ENCODE data around the gene SMAD3.

Gene SMAD3

DNA sequence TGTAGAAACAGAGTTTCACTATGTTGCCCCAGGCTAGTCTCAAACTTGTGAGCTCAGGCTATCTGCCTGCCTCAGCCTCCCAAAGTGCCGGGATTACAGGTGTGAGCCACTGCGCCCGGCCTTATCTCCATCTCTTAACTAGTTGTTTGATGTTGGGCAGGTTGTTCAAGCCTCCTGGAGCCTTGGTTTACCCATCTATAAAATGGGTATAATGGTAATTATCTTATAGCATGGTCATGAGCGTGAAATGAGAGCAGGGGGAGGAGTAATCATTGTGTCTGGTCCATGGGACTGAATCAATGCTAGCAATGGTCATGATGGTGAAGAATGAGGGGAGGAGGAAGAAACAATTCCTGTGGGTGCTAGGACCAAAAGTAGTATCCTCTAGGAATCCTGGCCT is 32.0 kb downstream of the SMAD3 start:
- no peak overlapping the region for H3K27ac ChIP-seq
- TF ChIP-seq ZFX (IDR thresholded peaks at IDR 0.05) = no peak
- TF ChIP-seq, protein P1, sequence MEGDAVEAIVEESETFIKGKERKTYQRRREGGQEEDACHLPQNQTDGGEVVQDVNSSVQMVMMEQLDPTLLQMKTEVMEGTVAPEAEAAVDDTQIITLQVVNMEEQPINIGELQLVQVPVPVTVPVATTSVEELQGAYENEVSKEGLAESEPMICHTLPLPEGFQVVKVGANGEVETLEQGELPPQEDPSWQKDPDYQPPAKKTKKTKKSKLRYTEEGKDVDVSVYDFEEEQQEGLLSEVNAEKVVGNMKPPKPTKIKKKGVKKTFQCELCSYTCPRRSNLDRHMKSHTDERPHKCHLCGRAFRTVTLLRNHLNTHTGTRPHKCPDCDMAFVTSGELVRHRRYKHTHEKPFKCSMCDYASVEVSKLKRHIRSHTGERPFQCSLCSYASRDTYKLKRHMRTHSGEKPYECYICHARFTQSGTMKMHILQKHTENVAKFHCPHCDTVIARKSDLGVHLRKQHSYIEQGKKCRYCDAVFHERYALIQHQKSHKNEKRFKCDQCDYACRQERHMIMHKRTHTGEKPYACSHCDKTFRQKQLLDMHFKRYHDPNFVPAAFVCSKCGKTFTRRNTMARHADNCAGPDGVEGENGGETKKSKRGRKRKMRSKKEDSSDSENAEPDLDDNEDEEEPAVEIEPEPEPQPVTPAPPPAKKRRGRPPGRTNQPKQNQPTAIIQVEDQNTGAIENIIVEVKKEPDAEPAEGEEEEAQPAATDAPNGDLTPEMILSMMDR (conservative IDR thresholded peaks at IDR 0.05) = no peak

DNA sequence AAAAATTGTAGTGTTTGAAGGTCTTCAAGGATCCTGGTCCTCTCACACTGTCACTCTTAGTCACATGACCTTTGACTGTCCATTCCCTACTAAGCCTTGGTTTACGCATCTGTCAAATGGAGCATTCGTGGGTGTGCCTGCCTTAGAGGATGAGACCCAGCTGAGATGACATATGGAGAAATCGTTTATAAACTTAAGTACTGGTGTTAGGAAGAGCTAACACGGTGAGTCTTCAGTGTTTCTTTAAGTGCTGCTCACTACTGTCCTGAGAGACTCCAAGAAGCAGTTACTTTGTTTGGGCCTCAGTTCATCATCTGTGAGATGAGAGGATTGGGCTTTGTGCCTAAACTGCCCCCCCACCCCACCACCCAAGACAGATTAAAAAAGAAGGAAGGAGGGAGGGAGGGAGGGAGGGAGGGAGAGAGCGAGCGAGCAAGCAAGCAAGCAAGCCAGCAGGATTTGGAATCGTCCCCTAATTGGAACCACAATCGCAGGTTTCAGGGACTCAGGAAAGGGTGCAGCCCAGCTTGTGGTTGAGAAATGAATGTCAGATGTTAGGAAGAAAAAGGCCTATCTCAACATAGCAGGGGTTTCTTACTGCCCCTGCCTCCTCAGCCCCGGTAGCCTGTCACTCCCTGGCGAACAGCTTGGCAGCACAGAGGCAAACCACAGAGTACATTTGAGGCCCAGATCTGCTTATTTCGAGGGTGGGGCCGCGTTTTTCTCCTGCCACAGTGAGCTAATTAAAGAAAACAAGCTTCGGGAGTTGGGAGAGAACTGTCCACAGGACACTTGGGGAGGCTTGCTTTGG is 32.7 kb downstream of the SMAD3 start:
- TF ChIP-seq ZFX (IDR thresholded peaks at IDR 0.05) = no peak
- TF ChIP-seq, protein P1 (conservative IDR thresholded peaks at IDR 0.05) = no peak
- H3K27ac ChIP-seq = no peak overlapping the region

DNA sequence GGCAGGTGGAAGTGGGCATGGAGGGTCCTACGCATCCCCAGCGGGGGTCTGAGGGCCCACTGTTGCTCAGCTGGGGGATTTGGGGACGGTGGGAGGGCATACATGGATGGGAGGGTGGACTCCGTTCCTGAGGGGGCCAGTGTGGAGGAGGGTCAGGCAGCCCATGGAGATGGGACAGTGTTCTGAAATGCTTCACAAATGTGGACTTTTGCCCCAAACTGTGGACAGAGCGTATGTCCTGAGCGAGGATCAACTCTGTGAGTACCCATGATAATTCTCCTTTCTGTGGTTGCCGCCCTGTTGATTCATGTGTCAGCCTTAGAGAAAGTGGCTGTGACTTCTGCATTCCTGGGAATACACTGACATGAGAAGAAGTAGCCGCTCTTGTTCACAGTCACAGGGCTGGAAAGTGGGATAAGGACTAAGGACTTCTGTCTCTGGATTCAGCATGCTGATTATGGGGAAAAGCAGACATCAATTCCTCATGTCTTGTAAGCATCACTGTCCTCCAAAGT is 33.4 kb downstream of the SMAD3 start:
- H3K27ac ChIP-seq = no peak overlapping the region
- TF ChIP-seq, protein P1 (conservative IDR thresholded peaks at IDR 0.05) = no peak
- TF ChIP-seq ZFX (IDR thresholded peaks at IDR 0.05) = no peak

DNA sequence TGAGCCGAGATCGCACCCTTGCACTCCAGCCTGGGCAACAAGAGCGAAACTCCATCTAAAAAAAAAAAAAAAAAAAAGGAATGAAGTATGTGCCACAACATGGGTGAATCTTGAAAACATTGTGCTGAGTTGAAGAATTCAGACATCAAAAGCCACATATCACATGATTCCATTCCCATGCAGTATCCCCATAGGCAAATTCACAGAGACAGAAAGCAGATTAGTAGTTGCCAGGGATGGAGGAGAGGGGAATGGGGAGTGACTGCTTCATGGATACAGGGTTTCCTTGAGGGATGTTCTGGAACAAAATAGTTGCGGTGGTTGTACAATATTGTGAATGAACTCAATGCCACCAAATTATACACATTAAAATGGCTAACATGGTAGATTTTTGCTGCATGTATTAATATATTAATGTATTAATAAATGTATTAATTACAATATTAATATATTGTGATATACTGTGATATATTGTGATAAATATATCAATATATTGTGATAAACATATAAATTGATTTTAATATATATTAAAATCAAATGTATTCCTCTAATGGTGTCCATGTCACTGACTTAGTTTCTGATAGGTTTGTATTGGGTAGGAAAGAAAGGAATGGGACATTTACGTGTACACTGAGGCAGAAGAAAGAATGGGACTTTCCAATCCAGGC is 34.9 kb downstream of the SMAD3 start:
- TF ChIP-seq ZFX (IDR thresholded peaks at IDR 0.05) = no peak
- TF ChIP-seq, protein P1 (conservative IDR thresholded peaks at IDR 0.05) = no peak
- no peak overlapping the region for H3K27ac ChIP-seq

DNA sequence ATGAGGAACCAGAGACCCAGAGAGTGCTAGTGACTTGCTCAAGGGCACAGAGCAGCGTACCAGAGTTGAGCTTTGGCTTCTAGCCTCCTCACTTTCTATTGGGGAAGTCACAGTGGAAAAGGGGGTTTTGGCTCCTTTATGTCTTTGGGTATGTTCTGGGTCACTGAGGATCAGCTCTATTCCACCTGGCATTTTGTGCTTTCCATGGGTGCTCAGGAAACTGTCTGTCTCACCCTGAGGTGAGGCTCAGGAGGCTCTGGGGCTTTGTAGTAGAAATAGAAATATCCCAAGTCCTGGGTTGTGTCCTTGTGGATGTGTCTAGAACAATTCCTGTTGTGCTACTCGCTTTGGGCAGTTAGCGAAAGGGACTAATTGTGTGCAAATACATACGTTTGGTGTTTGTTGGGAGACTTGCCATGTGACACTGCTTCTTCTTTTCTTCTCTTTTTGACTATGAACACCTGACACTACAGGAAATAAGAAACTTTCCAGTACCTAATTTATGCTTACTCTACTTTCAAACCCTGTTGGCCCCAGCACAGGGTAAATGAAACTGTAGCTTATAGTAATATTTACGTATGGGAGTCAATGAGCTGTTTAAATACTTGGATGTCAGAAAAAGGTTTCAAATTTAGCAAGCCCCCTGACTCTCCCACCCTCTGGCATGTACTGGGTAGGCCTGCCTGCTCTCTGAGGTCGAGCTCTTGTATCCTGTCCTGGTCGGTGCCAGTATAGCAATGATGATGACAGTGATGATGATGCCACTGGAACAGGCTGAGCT is 35.6 kb downstream of the SMAD3 start:
- no peak overlapping the region for H3K27ac ChIP-seq
- TF ChIP-seq, protein P1 (conservative IDR thresholded peaks at IDR 0.05) = no peak
- TF ChIP-seq ZFX (IDR thresholded peaks at IDR 0.05) = no peak

DNA sequence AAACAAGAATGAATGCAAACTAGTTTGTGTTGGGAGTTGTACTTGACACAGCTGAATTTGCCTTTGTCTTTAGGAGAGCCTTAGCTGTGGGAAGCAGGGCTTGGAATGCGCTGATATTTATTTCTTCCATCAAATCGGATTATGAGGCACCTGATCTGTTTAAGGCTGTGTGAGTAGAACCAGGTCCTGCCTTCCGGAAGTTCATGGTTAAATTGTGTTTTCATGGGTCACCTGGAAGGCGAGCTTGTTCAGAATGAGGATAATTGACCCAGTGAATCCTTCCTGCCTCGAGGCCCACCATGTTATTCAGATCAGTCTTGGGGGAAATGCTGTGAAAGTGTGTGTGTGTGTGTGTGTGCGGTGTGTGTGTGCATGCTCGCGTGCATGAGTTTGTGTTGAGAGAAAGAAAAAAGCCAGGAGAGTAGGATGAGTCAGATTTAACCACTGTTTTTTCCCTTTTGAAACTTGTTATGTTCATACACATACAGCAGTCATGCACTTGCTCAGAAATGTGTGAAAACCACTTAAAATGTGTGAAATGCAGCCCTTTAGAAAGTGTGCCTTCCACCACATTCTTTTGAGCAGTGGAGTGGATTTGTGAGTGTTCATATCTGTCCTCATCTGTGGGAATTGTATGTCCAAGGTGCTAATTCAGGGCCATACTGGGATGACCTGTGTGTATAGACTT is 36.7 kb downstream of the SMAD3 start:
- TF ChIP-seq, protein P1 (conservative IDR thresholded peaks at IDR 0.05) = no peak
- no peak for TF ChIP-seq ZFX (IDR thresholded peaks at IDR 0.05)
- no peak overlapping the region for H3K27ac ChIP-seq

Measured in C4-2B (cell line).